SK-N-SH treated with all-trans-retinoic acid at 6 μM for 48 hours (cell line): ENCODE data around the gene PCMT1.
A peak's percentile ranks its signal among the peaks of the same experiment; 100 is the strongest.
"Not testable (repeated sequence)": the region's sequence is repeated elsewhere in the genome, so short reads cannot be mapped to it uniquely, and the experiment has no call there.

Source experiments
- ATAC-seq: fragments of 200-7000 bp; cut with Tn5 transposase; 3 replicates; pipeline ENCODE4 v1.9.1; 2020; ENCODE audit warnings: mild to moderate bottlenecking, moderate library complexity
- ARNTL ChIP-seq: fragments of 450-650 bp; formaldehyde crosslinking; IDR thresholded peaks from 2 replicates; pipeline ENCODE4 v1.5.0; 2020; ENCODE audit warnings: low read depth, mild to moderate bottlenecking, moderate library complexity, borderline replicate concordance
- ESRRG ChIP-seq: fragments of 250-450 bp; sonication (Bioruptor Pico); IDR thresholded peaks from 2 replicates; pipeline ENCODE4 v1.6.1; 2021; ENCODE audit warnings: mild to moderate bottlenecking
- GLIS3 ChIP-seq: fragments of 250-450 bp; sonication (Bioruptor Pico); IDR thresholded peaks from 2 replicates; pipeline ENCODE4 v1.5.0; 2020; ENCODE audit warnings: mild to moderate bottlenecking, moderate library complexity
- PPARA ChIP-seq: fragments of 250-450 bp; sonication (Bioruptor Pico); IDR thresholded peaks from 2 replicates; pipeline ENCODE4 v1.5.0; 2020; ENCODE audit warnings: mild to moderate bottlenecking, borderline replicate concordance
- RARB ChIP-seq: fragments of 250-450 bp; sonication (Bioruptor Pico); IDR thresholded peaks from 2 replicates; pipeline ENCODE4 v1.8.0; 2021; ENCODE audit warnings: mild to moderate bottlenecking, moderate library complexity
- SNAI2 ChIP-seq: fragments of 250-450 bp; sonication (Bioruptor Pico); IDR thresholded peaks from 2 replicates; pipeline ENCODE4 v1.5.0; 2020; ENCODE audit warnings: mild to moderate bottlenecking, moderate library complexity
- TCF4 ChIP-seq: fragments of 250-450 bp; sonication (Bioruptor Pico); IDR thresholded peaks from 2 replicates; pipeline ENCODE4 v1.8.0; 2021; ENCODE audit warnings: mild to moderate bottlenecking, moderate library complexity, borderline replicate concordance
- TOX ChIP-seq: fragments of 250-450 bp; sonication (Bioruptor Pico); IDR thresholded peaks from 2 replicates; pipeline ENCODE4 v1.8.0; 2021; ENCODE audit warnings: mild to moderate bottlenecking, moderate library complexity, borderline replicate concordance
- ZC3H10 ChIP-seq: fragments of 250-450 bp; sonication (Bioruptor Pico); IDR thresholded peaks from 2 replicates; pipeline ENCODE4 v1.5.1; 2021; ENCODE audit warnings: mild to moderate bottlenecking, moderate library complexity
- ZFP3 ChIP-seq: fragments of 250-450 bp; sonication (Bioruptor Pico); IDR thresholded peaks from 2 replicates; pipeline ENCODE4 v1.5.0; 2020; ENCODE audit warnings: mild to moderate bottlenecking, moderate library complexity
- ZFP30 ChIP-seq: fragments of 450-650 bp; formaldehyde crosslinking; IDR thresholded peaks from 2 replicates; pipeline ENCODE4 v1.5.0; 2022; ENCODE audit warnings: mild to moderate bottlenecking, moderate library complexity
- ZNF8 ChIP-seq: fragments of 450-650 bp; formaldehyde crosslinking; IDR thresholded peaks from 2 replicates; pipeline ENCODE4 v1.5.0; 2020; ENCODE audit warnings: mild to moderate bottlenecking, moderate library complexity
- TF ChIP-seq, protein P1 (sequence below): fragments of 250-450 bp; sonication (Bioruptor Pico); IDR thresholded peaks from 2 replicates; pipeline ENCODE4 v1.5.0; 2020; ENCODE audit warnings: mild to moderate bottlenecking, moderate library complexity
- TF ChIP-seq, protein P2 (sequence below): fragments of 250-450 bp; sonication (Bioruptor Pico); IDR thresholded peaks from 2 replicates; pipeline ENCODE4 v1.8.0; 2020; ENCODE audit warnings: mild to moderate bottlenecking, moderate library complexity, borderline replicate concordance
- TF ChIP-seq, protein P3 (sequence below): fragments of 250-450 bp; sonication (Bioruptor Pico); IDR thresholded peaks from 2 replicates; pipeline ENCODE4 v1.5.1; 2020; ENCODE audit warnings: low read depth, mild to moderate bottlenecking, moderate library complexity
- TF ChIP-seq, protein P4 (sequence below): fragments of 250-450 bp; sonication (Bioruptor Pico); IDR thresholded peaks from 2 replicates; pipeline ENCODE4 v1.5.1; 2021; ENCODE audit warnings: mild to moderate bottlenecking, moderate library complexity
- TF ChIP-seq, protein P5 (sequence below): fragments of 250-450 bp; sonication (Bioruptor Pico); IDR thresholded peaks from 2 replicates; pipeline ENCODE4 v1.8.0; 2021; ENCODE audit warnings: low read depth, mild to moderate bottlenecking, moderate library complexity, borderline replicate concordance

PCMT1 gene

DNA sequence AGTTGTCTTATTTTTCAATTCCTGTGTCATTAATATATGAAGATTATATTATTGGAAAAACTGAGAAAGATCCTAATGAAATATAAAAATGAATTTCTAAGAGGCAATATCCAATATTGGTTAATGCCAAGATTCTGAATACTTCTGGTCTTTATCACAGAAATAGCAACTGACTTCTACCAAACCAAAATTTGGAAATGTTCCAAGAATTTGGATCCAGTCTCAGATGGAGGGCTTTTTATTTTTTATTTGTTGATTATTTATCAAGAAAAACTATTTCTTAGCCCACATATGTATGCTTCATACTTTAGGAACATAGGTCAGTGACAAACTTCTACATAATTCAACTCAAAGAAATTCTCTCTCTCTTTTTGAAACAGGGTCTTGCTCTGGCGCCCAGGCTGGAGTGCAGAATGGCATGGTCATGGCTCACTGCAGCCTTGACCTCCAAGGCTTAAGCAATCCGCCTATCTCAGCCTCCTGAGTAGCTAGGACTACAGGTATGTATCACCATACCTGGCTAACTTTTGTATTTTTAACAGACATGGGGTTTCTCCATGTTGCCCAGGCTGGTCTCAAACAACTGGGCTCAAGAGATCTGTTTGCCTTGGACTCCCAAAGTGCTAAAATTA, 16.3 kb upstream of the PCMT1 start:
- no peak for TF ChIP-seq ZFP30 (CRISPR knock-in tag)
- TF ChIP-seq TCF4 (CRISPR knock-in tag): no peak
- TF ChIP-seq ARNTL (CRISPR knock-in tag): no peak
- no peak for TF ChIP-seq PPARA (CRISPR knock-in tag)
- TF ChIP-seq ESRRG: no peak
- no peak for TF ChIP-seq TOX (CRISPR knock-in tag)
- TF ChIP-seq, protein P1, sequence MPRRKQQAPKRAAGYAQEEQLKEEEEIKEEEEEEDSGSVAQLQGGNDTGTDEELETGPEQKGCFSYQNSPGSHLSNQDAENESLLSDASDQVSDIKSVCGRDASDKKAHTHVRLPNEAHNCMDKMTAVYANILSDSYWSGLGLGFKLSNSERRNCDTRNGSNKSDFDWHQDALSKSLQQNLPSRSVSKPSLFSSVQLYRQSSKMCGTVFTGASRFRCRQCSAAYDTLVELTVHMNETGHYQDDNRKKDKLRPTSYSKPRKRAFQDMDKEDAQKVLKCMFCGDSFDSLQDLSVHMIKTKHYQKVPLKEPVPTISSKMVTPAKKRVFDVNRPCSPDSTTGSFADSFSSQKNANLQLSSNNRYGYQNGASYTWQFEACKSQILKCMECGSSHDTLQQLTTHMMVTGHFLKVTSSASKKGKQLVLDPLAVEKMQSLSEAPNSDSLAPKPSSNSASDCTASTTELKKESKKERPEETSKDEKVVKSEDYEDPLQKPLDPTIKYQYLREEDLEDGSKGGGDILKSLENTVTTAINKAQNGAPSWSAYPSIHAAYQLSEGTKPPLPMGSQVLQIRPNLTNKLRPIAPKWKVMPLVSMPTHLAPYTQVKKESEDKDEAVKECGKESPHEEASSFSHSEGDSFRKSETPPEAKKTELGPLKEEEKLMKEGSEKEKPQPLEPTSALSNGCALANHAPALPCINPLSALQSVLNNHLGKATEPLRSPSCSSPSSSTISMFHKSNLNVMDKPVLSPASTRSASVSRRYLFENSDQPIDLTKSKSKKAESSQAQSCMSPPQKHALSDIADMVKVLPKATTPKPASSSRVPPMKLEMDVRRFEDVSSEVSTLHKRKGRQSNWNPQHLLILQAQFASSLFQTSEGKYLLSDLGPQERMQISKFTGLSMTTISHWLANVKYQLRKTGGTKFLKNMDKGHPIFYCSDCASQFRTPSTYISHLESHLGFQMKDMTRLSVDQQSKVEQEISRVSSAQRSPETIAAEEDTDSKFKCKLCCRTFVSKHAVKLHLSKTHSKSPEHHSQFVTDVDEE (CRISPR knock-in tag): no peak
- no peak for TF ChIP-seq SNAI2
- TF ChIP-seq, protein P2, sequence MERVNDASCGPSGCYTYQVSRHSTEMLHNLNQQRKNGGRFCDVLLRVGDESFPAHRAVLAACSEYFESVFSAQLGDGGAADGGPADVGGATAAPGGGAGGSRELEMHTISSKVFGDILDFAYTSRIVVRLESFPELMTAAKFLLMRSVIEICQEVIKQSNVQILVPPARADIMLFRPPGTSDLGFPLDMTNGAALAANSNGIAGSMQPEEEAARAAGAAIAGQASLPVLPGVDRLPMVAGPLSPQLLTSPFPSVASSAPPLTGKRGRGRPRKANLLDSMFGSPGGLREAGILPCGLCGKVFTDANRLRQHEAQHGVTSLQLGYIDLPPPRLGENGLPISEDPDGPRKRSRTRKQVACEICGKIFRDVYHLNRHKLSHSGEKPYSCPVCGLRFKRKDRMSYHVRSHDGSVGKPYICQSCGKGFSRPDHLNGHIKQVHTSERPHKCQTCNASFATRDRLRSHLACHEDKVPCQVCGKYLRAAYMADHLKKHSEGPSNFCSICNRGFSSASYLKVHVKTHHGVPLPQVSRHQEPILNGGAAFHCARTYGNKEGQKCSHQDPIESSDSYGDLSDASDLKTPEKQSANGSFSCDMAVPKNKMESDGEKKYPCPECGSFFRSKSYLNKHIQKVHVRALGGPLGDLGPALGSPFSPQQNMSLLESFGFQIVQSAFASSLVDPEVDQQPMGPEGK: no peak
- TF ChIP-seq GLIS3 (CRISPR knock-in tag): no peak
- TF ChIP-seq, protein P3, sequence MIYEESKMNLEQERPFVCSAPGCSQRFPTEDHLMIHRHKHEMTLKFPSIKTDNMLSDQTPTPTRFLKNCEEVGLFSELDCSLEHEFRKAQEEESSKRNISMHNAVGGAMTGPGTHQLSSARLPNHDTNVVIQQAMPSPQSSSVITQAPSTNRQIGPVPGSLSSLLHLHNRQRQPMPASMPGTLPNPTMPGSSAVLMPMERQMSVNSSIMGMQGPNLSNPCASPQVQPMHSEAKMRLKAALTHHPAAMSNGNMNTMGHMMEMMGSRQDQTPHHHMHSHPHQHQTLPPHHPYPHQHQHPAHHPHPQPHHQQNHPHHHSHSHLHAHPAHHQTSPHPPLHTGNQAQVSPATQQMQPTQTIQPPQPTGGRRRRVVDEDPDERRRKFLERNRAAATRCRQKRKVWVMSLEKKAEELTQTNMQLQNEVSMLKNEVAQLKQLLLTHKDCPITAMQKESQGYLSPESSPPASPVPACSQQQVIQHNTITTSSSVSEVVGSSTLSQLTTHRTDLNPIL (CRISPR knock-in tag): no peak
- TF ChIP-seq, protein P4, sequence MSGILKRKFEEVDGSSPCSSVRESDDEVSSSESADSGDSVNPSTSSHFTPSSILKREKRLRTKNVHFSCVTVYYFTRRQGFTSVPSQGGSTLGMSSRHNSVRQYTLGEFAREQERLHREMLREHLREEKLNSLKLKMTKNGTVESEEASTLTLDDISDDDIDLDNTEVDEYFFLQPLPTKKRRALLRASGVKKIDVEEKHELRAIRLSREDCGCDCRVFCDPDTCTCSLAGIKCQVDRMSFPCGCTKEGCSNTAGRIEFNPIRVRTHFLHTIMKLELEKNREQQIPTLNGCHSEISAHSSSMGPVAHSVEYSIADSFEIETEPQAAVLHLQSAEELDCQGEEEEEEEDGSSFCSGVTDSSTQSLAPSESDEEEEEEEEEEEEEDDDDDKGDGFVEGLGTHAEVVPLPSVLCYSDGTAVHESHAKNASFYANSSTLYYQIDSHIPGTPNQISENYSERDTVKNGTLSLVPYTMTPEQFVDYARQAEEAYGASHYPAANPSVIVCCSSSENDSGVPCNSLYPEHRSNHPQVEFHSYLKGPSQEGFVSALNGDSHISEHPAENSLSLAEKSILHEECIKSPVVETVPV (CRISPR knock-in tag): no peak
- no peak for TF ChIP-seq ZC3H10 (CRISPR knock-in tag)
- TF ChIP-seq, protein P5, sequence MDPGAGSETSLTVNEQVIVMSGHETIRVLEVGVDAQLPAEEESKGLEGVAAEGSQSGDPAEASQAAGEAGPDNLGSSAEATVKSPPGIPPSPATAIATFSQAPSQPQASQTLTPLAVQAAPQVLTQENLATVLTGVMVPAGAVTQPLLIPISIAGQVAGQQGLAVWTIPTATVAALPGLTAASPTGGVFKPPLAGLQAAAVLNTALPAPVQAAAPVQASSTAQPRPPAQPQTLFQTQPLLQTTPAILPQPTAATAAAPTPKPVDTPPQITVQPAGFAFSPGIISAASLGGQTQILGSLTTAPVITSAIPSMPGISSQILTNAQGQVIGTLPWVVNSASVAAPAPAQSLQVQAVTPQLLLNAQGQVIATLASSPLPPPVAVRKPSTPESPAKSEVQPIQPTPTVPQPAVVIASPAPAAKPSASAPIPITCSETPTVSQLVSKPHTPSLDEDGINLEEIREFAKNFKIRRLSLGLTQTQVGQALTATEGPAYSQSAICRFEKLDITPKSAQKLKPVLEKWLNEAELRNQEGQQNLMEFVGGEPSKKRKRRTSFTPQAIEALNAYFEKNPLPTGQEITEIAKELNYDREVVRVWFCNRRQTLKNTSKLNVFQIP: no peak
- no peak for TF ChIP-seq ZNF8
- TF ChIP-seq, all 23 proteins: peak for 0
- ATAC-seq: no peak

DNA sequence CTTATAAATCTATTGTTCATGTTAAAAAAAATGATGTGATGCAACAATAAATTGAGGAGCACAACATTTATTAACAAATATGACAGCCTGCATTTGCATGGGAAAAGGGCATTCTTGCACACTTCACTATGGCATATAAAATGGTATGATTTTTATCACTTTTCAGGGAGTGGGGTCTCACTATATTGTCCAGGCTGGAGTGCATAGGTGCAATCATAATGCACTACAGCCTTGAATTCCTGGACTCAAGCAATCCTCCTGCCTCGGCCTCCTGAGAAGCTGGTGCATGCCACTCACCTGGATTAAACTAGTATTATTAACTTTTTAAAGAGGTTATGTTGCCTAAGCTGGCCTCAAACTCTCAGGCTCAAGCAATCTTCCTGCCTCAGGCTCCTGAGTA, 14.6 kb upstream of the PCMT1 start:
- TF ChIP-seq ZNF8: no peak
- no peak for TF ChIP-seq ARNTL (CRISPR knock-in tag)
- no peak for TF ChIP-seq TCF4 (CRISPR knock-in tag)
- no peak for ATAC-seq

DNA sequence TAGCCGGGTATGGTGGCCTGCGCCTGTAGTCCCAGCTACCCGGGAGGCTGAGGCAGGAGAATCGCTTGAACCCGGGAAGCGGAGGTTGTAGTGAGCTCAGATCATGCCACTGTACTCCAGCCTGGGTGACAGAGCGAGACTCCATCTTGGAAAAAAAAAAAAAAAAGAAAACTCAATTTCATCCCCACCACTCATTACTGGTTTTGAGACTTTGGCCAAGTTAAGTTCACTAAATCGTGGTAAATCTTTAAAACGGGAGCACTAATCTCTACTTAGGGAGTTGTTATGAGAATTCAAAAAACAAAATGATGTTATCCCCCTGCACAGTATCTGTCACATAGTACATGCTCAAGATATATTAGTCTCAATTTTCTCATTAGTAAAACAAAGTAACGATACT, 4.3 kb upstream of the PCMT1 start:
- not testable (repeated sequence) for ATAC-seq

DNA sequence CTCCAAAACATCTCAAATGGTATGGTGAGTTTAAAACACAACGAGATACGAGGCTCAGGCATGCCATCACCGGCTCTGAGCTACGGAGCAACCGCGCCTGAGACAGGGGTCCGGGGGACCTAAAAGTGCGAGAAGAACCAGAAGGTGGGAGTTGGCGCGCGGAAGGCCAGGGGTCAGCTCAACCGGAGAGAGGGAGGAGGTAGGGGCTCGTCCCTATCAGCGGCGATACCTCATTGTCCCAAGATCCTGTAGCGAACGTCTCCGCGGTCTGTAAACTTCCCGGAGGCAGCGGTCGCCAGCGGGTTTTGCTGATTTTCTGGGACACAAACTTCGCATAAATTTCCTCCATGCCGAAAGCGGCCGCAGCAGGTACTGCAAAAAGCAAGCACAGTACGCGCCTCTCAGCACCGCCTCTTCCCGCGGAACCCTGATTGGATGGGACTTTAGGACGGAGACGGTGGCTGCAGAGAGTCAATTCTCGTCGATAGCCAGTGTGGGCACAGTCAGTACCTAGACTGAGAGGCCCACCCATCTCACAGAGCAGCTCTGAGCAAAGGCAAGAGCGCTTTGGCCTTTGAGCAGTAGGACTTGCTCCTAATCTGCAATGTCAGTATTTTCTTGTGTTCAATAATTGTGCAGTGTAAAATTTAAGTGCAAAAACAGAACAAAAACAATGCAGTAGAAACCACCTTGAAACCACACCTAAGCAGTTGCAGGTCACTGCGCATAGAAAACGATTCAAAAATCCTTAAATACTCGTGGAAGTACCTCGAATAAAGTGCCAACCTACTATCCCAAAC, 3.2 kb upstream of the PCMT1 start, which contains the start of gene NUP43:
TSS of gene NUP43 (minus strand) at position 383 of the 800 bp plus-strand sequence. CDS start at position 349, 34 bp downstream.
- TF ChIP-seq ZFP3 (CRISPR knock-in tag) (peak; percentile 63; the same call in 1 of the 2 replicates), RARB (CRISPR knock-in tag) (no peak)
- ATAC-seq: peak; percentile 74

DNA sequence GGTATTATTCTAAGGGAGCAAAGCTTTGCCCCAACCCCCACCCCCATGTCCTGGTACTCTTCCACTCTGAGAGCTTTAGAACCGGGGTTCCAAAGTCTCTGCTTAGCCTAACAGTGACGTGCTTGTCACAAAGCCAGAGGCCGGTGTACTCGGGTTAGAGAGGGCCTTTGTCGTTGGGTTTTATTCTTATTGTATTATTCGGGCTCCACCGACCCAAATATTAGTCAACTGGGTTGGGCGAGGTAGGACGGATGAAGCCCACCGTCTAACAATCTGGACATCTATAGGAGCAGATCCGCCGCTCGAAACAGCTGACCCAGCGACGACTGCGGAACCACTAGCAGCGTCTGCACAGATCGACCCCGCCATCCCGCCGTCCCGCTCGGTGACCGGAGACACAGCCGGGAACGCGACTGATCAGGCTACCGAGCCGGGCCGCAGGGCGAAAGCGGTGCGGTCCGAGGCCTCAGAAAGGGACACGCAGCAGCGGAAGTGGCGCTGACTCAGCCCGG, 403 bp upstream of the PCMT1 start:
- not testable (repeated sequence) for ATAC-seq
